Right lobe of liver (tissue), 4 donors: ENCODE measurements around the gene GIMAP7.

ENCODE experiments used
- POLR2A ChIP-seq: fragments of 450-650 bp; IDR thresholded peaks from one replicate; pipeline ENCODE4 v1.6.1; 2017; ENCODE audit warnings: antibody characterized with exemption, mild to moderate bottlenecking
- TF ChIP-seq, protein P1 (sequence below), 4 donors: fragments of 200-600 bp in 3 of 4; fragments of 450-650 bp in 1 of 4; IDR thresholded peaks; one replicate each; pipeline versions ENCODE4 v1.5.1 to v1.8.0; 2016 to 2022; ENCODE audit warnings: antibody characterized with exemption in 4 of 4, mild to moderate bottlenecking in 2 of 4
- donor health status: DM: no; HTN: no; CAD: no.
- donor health status: DM: no; HTN: no; CAD: no.
- donor health status: DM: no; HTN: yes; CAD: no.

DNA sequence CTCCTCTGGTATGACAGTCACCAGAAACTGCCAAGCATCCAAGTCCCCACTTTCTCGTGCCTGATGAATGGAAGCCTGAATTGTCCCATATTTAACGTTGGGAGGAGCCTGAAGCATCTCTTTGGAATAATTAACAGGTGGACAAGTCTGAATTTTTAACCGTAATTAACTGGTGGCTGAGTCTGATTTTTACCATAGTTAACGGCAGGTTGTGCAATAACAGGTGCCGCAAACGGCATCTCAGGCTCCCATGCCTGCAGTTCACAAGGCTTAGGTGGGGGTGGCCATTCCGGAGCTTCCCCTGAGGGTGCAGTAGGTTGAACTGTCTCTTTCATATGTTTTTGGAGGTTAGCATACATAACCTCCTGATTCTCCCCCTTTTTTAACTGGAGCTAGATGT, 50.6 kb downstream of the GIMAP7 start:
- TF ChIP-seq, protein P1, sequence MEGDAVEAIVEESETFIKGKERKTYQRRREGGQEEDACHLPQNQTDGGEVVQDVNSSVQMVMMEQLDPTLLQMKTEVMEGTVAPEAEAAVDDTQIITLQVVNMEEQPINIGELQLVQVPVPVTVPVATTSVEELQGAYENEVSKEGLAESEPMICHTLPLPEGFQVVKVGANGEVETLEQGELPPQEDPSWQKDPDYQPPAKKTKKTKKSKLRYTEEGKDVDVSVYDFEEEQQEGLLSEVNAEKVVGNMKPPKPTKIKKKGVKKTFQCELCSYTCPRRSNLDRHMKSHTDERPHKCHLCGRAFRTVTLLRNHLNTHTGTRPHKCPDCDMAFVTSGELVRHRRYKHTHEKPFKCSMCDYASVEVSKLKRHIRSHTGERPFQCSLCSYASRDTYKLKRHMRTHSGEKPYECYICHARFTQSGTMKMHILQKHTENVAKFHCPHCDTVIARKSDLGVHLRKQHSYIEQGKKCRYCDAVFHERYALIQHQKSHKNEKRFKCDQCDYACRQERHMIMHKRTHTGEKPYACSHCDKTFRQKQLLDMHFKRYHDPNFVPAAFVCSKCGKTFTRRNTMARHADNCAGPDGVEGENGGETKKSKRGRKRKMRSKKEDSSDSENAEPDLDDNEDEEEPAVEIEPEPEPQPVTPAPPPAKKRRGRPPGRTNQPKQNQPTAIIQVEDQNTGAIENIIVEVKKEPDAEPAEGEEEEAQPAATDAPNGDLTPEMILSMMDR (IDR thresholded peaks at IDR 0.05) = no peak
- TF ChIP-seq POLR2A = no peak
